NCI-H187 treated with DMSO at 0.1 percent for 48 hours (cell line): ENCODE data around the gene PROP1.
"Not testable (repeated sequence)": the region's sequence is repeated elsewhere in the genome, so short reads cannot be mapped to it uniquely, and the experiment has no call there.

Experiments used
- DNase-seq: peaks from one replicate; lab custom pipeline; 2025; lab: John Stamatoyannopoulos, UW

The PROP1 gene

GRCh38 chr5:177995691-177996595, at the start of gene PROP1:
Gene PROP1 (minus strand): TSS chr5:177996242. CDS start chr5:177995933, 309 bp downstream.
- DNase-seq = no peak

- not testable (repeated sequence) for DNase-seq
Observed at GRCh38 chr5:178019379-178020030, 23.5 kb upstream of the PROP1 start.

GRCh38 chr5:178012758-178013157, 16.7 kb upstream of the PROP1 start:
- not testable (repeated sequence) for DNase-seq

- not testable (repeated sequence) for DNase-seq
Observed at GRCh38 chr5:178011816-178012554, 15.9 kb upstream of the PROP1 start.

- not testable (repeated sequence) for DNase-seq
Observed at GRCh38 chr5:178007272-178007671, 11.2 kb upstream of the PROP1 start.

GRCh38 chr5:178006536-178007231, 10.6 kb upstream of the PROP1 start:
- not testable (repeated sequence) for DNase-seq

GRCh38 chr5:178006181-178006535, 10.1 kb upstream of the PROP1 start:
- DNase-seq = not testable (repeated sequence)

- no peak for DNase-seq
Observed at GRCh38 chr5:177997846-177998245, 1.8 kb upstream of the PROP1 start.

GRCh38 chr5:177997319-177997670, 1.3 kb upstream of the PROP1 start:
- no peak for DNase-seq

- DNase-seq = no peak
Observed at GRCh38 chr5:177996660-177997318, 747 bp upstream of the PROP1 start.

- no peak for DNase-seq
Observed at GRCh38 chr5:177994561-177995190, 1.4 kb downstream of the PROP1 start.

- DNase-seq = no peak
Observed at GRCh38 chr5:177994063-177994462, 2.0 kb downstream of the PROP1 start.

GRCh38 chr5:177992466-177992865, 3.6 kb downstream of the PROP1 start:
- DNase-seq = no peak

GRCh38 chr5:177988989-177989625, 6.9 kb downstream of the PROP1 start:
- no peak for DNase-seq

- DNase-seq = no peak
Observed at GRCh38 chr5:177987326-177987725, 8.7 kb downstream of the PROP1 start.

- DNase-seq = no peak
Observed at GRCh38 chr5:177985430-177986040, 10.5 kb downstream of the PROP1 start.

GRCh38 chr5:177984584-177985206, 11.3 kb downstream of the PROP1 start:
- no peak for DNase-seq

- DNase-seq = no peak
Observed at GRCh38 chr5:177983763-177984583, 12.1 kb downstream of the PROP1 start.

GRCh38 chr5:177982956-177983355, 13.1 kb downstream of the PROP1 start:
- DNase-seq = no peak
